ENCODE measurements around the gene DENND2A.

DENND2A gene

GRCh38 chr7:140593672-140593982, 47.0 kb downstream of the DENND2A start:
- H3K36me3 ChIP-seq (ENCODE audit: insufficient read depth, low read length): no peaks in the 10 kb centered on the region

DNA sequence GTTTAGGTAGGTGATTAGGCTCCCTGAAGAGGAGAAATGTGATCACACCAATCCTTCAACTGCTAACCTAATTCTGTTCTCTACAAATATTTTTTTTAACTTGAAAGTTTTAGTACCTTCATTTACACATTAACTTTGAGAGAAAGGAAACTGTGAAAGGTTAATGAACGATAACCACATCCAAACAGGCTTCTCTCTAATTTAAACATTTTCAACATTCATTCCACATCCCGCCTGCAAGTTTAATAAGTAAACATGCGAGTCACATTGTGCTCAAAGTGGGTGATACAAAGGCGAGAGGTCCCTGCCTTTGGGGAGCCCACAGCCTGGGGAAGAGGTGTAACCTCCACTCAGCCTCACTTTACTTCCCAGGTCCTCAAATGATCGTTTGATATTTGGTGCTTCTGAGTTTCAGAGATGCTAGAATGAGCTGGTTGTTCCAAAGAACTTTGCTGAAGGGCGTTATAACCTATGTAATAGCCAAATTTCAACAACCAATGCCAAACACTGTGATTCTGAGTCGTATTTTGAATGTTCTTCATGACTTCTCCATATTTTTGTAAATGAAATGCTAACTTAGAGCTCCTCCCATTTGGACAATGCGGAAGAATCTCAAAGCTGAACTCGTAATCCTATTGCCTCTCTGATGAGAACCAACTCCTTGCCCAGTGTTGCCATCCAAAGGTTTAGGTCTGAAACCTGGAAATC, 47.5 kb downstream of the DENND2A start:
- no peaks in the 10 kb centered on the region for H3K9me2 ChIP-seq (ENCODE audit: low read depth, low read length)
- no peaks in the 10 kb centered on the region for H3F3A ChIP-seq (ENCODE audit: insufficient read depth, low read length)
- no peaks in the 10 kb centered on the region for H3K79me2 ChIP-seq (ENCODE audit: insufficient read depth, low read length)
- H3K9me3 ChIP-seq (ENCODE audit: low read length): no peaks in the 10 kb centered on the region
- no peaks in the 10 kb centered on the region for H3K4me1 ChIP-seq (ENCODE audit: insufficient read depth, low read length, severe bottlenecking)
- no peak overlapping the region for H3K9ac ChIP-seq (ENCODE audit: low read length)
- H2AFZ ChIP-seq (ENCODE audit: low read length): no peak overlapping the region
- H3K36me3 ChIP-seq (ENCODE audit: insufficient read depth, low read length): no peaks in the 10 kb centered on the region
- H3K27me3 ChIP-seq (ENCODE audit: insufficient read depth, low read length): peaks cover 6% of the 10 kb centered on the region; the same call in 1 of the 2 replicates
- no peak overlapping the region for H3K27ac ChIP-seq (ENCODE audit: low read depth, low read length, poor library complexity, severe bottlenecking)
- H3K4me3 ChIP-seq (ENCODE audit: low read depth, low read length, poor library complexity, severe bottlenecking): no peak overlapping the region
- no peaks in the 10 kb centered on the region for H4K20me1 ChIP-seq (ENCODE audit: insufficient read depth, low read length)
- TF ChIP-seq EZH2 (IDR thresholded peaks at IDR 0.05; ENCODE audit: borderline replicate concordance, low read length) (no peak), CTCF (IDR thresholded peaks at IDR 0.05; ENCODE audit: low read length) (no peak)
- no peak overlapping the region for H3K4me2 ChIP-seq (ENCODE audit: low read length)

More at GRCh38 chr7:140593672-140593982, 47.0 kb downstream of the DENND2A start:
- Histone ChIP-seq H3K9ac (ENCODE audit: low read length) (no peak overlapping the region), H3K27me3 (ENCODE audit: insufficient read depth, low read length) (peaks cover 6% of the 10 kb centered on the region; the same call in 1 of the 2 replicates), H3K9me3 (ENCODE audit: low read length) (no peaks in the 10 kb centered on the region), H4K20me1 (ENCODE audit: insufficient read depth, low read length) (no peaks in the 10 kb centered on the region), H3K4me2 (ENCODE audit: low read length) (no peak overlapping the region), H3K4me1 (ENCODE audit: insufficient read depth, low read length, severe bottlenecking) (no peaks in the 10 kb centered on the region), H3K9me2 (ENCODE audit: low read depth, low read length) (no peaks in the 10 kb centered on the region), H3K4me3 (ENCODE audit: low read depth, low read length, poor library complexity, severe bottlenecking) (no peak overlapping the region), H3F3A (ENCODE audit: insufficient read depth, low read length) (no peaks in the 10 kb centered on the region), H2AFZ (ENCODE audit: low read length) (no peak overlapping the region), H3K27ac (ENCODE audit: low read depth, low read length, poor library complexity, severe bottlenecking) (no peak overlapping the region), H3K79me2 (ENCODE audit: insufficient read depth, low read length) (no peaks in the 10 kb centered on the region)
- TF ChIP-seq CTCF (IDR thresholded peaks at IDR 0.05; ENCODE audit: low read length) (no peak), EZH2 (IDR thresholded peaks at IDR 0.05; ENCODE audit: borderline replicate concordance, low read length) (no peak)

GRCh38 chr7:140591180-140591902, 49.3 kb downstream of the DENND2A start:
- no peak overlapping the region for H3K4me2 ChIP-seq (ENCODE audit: low read length)
- no peaks in the 10 kb centered on the region for H3F3A ChIP-seq (ENCODE audit: insufficient read depth, low read length)
- H3K4me3 ChIP-seq (ENCODE audit: low read depth, low read length, poor library complexity, severe bottlenecking): no peak overlapping the region
- H3K27ac ChIP-seq (ENCODE audit: low read depth, low read length, poor library complexity, severe bottlenecking): no peak overlapping the region
- no peak for TF ChIP-seq CTCF (IDR thresholded peaks at IDR 0.05; ENCODE audit: low read length)
- no peak for TF ChIP-seq EZH2 (IDR thresholded peaks at IDR 0.05; ENCODE audit: borderline replicate concordance, low read length)
- peaks cover 5% of the 10 kb centered on the region; the same call in 1 of the 2 replicates for H3K27me3 ChIP-seq (ENCODE audit: insufficient read depth, low read length)
- H3K9me2 ChIP-seq (ENCODE audit: low read depth, low read length): no peaks in the 10 kb centered on the region
- H3K4me1 ChIP-seq (ENCODE audit: insufficient read depth, low read length, severe bottlenecking): no peaks in the 10 kb centered on the region
- H2AFZ ChIP-seq (ENCODE audit: low read length): no peak overlapping the region
- H4K20me1 ChIP-seq (ENCODE audit: insufficient read depth, low read length): no peaks in the 10 kb centered on the region
- H3K36me3 ChIP-seq (ENCODE audit: insufficient read depth, low read length): no peaks in the 10 kb centered on the region
- H3K9ac ChIP-seq (ENCODE audit: low read length): no peak overlapping the region
- no peaks in the 10 kb centered on the region for H3K9me3 ChIP-seq (ENCODE audit: low read length)
- H3K79me2 ChIP-seq (ENCODE audit: insufficient read depth, low read length): no peaks in the 10 kb centered on the region

Data from OCI-LY1 (cell line).